ENCODE results near the gene CASP2.

DNA sequence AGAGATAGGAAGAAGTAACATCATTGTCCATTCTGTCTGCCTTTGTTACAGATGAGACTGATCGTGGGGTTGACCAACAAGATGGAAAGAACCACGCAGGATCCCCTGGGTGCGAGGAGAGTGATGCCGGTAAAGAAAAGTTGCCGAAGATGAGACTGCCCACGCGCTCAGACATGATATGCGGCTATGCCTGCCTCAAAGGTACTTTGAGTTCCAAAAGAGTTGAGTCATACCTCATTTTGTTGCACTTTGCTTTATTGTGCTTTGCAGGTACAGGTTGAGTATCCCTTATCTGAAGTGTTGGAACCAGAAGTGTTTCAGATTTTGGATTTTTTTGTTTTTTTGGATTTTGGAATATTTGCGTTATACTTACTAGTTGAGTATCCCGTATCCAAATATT lies 15.6 kb downstream of the CASP2 start:
- TF ChIP-seq, protein P1, sequence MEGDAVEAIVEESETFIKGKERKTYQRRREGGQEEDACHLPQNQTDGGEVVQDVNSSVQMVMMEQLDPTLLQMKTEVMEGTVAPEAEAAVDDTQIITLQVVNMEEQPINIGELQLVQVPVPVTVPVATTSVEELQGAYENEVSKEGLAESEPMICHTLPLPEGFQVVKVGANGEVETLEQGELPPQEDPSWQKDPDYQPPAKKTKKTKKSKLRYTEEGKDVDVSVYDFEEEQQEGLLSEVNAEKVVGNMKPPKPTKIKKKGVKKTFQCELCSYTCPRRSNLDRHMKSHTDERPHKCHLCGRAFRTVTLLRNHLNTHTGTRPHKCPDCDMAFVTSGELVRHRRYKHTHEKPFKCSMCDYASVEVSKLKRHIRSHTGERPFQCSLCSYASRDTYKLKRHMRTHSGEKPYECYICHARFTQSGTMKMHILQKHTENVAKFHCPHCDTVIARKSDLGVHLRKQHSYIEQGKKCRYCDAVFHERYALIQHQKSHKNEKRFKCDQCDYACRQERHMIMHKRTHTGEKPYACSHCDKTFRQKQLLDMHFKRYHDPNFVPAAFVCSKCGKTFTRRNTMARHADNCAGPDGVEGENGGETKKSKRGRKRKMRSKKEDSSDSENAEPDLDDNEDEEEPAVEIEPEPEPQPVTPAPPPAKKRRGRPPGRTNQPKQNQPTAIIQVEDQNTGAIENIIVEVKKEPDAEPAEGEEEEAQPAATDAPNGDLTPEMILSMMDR (IDR thresholded peaks at IDR 0.05 in 2 of 3, conservative IDR thresholded peaks at IDR 0.05 in 1 of 3; ENCODE audit: control insufficient read depth in 2 of 3, extremely low read depth in 1 of 3, insufficient read depth in 1 of 3, low read depth in 3 of 3, low read length in 3 of 3) = no peak
- TF ChIP-seq SIN3A (IDR thresholded peaks at IDR 0.05; ENCODE audit: low read depth, low read length) (no peak), POLR2AphosphoS5 (IDR thresholded peaks at IDR 0.05; ENCODE audit: low read length) (no peak), POLR2A (IDR thresholded peaks at IDR 0.05; ENCODE audit: low read depth, low read length) (no peak), FOXM1 (IDR thresholded peaks at IDR 0.05; ENCODE audit: low read depth, low read length) (no peak), CHD4 (IDR thresholded peaks at IDR 0.05) (no peak)
- TF ChIP-seq, protein P2, sequence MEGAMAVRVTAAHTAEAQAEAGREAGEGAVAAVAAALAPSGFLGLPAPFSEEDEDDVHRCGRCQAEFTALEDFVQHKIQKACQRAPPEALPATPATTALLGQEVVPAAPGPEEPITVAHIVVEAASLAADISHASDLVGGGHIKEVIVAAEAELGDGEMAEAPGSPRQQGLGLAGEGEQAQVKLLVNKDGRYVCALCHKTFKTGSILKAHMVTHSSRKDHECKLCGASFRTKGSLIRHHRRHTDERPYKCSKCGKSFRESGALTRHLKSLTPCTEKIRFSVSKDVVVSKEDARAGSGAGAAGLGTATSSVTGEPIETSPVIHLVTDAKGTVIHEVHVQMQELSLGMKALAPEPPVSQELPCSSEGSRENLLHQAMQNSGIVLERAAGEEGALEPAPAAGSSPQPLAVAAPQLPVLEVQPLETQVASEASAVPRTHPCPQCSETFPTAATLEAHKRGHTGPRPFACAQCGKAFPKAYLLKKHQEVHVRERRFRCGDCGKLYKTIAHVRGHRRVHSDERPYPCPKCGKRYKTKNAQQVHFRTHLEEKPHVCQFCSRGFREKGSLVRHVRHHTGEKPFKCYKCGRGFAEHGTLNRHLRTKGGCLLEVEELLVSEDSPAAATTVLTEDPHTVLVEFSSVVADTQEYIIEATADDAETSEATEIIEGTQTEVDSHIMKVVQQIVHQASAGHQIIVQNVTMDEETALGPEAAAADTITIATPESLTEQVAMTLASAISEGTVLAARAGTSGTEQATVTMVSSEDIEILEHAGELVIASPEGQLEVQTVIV (IDR thresholded peaks at IDR 0.05; ENCODE audit: borderline replicate concordance, partially characterized antibody) = no peak
- TF ChIP-seq, protein P3, sequence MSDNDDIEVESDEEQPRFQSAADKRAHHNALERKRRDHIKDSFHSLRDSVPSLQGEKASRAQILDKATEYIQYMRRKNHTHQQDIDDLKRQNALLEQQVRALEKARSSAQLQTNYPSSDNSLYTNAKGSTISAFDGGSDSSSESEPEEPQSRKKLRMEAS (IDR thresholded peaks at IDR 0.05; ENCODE audit: low read depth, low read length) = no peak
